Ishikawa (cell line): ENCODE results near the gene CRTC1.

Experiments
- CEBPB ChIP-seq: IDR thresholded peaks from 2 replicates; pipeline ENCODE4 v1.6.1; 2012
- CREB1 ChIP-seq: IDR thresholded peaks from 2 replicates; pipeline ENCODE4 v1.6.1; 2012; ENCODE audit warnings: low read depth
- EGR1 ChIP-seq: IDR thresholded peaks from 2 replicates; pipeline ENCODE4 v1.6.1; 2012
- EP300 ChIP-seq: IDR thresholded peaks from 2 replicates; pipeline ENCODE4 v1.6.1; 2012; ENCODE audit warnings: borderline replicate concordance
- FOXM1 ChIP-seq: IDR thresholded peaks from 2 replicates; pipeline ENCODE4 v1.6.1; 2012; ENCODE audit warnings: low read depth, borderline replicate concordance
- NFIC ChIP-seq: IDR thresholded peaks from 2 replicates; pipeline ENCODE4 v1.6.1; 2012
- RAD21 ChIP-seq: IDR thresholded peaks from 2 replicates; pipeline ENCODE4 v1.6.1; 2012; ENCODE audit warnings: low read depth
- REST ChIP-seq: IDR thresholded peaks from 2 replicates; pipeline ENCODE4 v1.6.1; 2012; ENCODE audit warnings: low read depth, mild to moderate bottlenecking
- TCF12 ChIP-seq: IDR thresholded peaks from 2 replicates; pipeline ENCODE4 v1.6.1; 2012; ENCODE audit warnings: low read depth
- USF1 ChIP-seq: IDR thresholded peaks from 2 replicates; pipeline ENCODE4 v1.6.1; 2012
- YY1 ChIP-seq: IDR thresholded peaks from 2 replicates; pipeline ENCODE4 v1.6.1; 2012; ENCODE audit warnings: low read depth
- ZBTB7A ChIP-seq: IDR thresholded peaks from 2 replicates; pipeline ENCODE4 v1.6.1; 2012; ENCODE audit warnings: low read depth
- TF ChIP-seq, protein P1 (sequence below): IDR thresholded peaks from 2 replicates; pipeline ENCODE4 v1.6.1; 2012

- TF ChIP-seq REST (no peak), NFIC (no peak), EP300 (no peak), EGR1 (no peak), FOXM1 (no peak), CREB1 (no peak), TCF12 (no peak), USF1 (no peak), YY1 (no peak), CEBPB (no peak), ZBTB7A (no peak), RAD21 (peak; percentile 76)
- TF ChIP-seq, protein P1, sequence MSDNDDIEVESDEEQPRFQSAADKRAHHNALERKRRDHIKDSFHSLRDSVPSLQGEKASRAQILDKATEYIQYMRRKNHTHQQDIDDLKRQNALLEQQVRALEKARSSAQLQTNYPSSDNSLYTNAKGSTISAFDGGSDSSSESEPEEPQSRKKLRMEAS, result no peak
Measured at GRCh38 chr19:18675779-18676178, 7.7 kb upstream of the CRTC1 start.
